Lower leg skin (tissue), 4 donors: ENCODE data around the gene PTRH2. TPM values are rescaled to one million over a fixed set of nuclear protein-coding genes. Genes with fewer than 3 reads are reported as not detected.

Source experiments
- DNase-seq, 2 donors: peaks; one replicate each; pipeline ENCODE4 v3.0.0-alpha.2; 2019; ENCODE audit warnings: low spot score in 2 of 2
- H3K4me3 ChIP-seq: fragments of 200-600 bp; sonication (generic); 2 replicates; pipeline ENCODE4 v1.5.1; 2017; ENCODE audit warnings: mild to moderate bottlenecking, low read depth; ENCODE audit not compliant: poor library complexity, severe bottlenecking
- CTCF ChIP-seq, 3 donors: fragments of 450-650 bp; IDR thresholded peaks; one replicate each; pipeline ENCODE4 v1.5.1; 2016; ENCODE audit warnings: antibody characterized with exemption in 3 of 3, mild to moderate bottlenecking in 3 of 3, moderate library complexity in 2 of 3
- POLR2A ChIP-seq, 2 donors: fragments of 450-650 bp; IDR thresholded peaks; one replicate each; pipeline ENCODE4 v1.6.1; 2016 to 2017; ENCODE audit warnings: antibody characterized with exemption in 2 of 2, mild to moderate bottlenecking in 1 of 2, moderate library complexity in 1 of 2
- WGBS, 2 donors: methylation state at CpG; one replicate each; pipeline ENCODE4 v1.1.5; 2018; 5-methylcytosine and 5-hydroxymethylcytosine counted together
- intact Hi-C: fragments of 100-400 bp; cut with DNase I; formaldehyde crosslinking; loops from one replicate; pipeline ENCODE4 v1.15.0; 2023; ENCODE audit warnings: low total_unique reads
- total RNA-seq, 4 donors: library from RNA; depleted of rRNA; stranded (reverse); fragments of >200 nt; gene quantifications; one replicate each; pipeline ENCODE4 v1.1.0, GENCODE V29; 2016

PTRH2 gene
- total RNA-seq, 4 donors from 2014 or later = 15.4 to 29.2 (median 18.7) TPM

GRCh38 chr17:59743842-59744241 lies 36.6 kb upstream of the PTRH2 start:
- 98% methylated on average over 4 of the region's 4 CpGs for WGBS, 2 donors
- TF ChIP-seq POLR2A (IDR thresholded peaks at IDR 0.05) (no peak), CTCF (IDR thresholded peaks at IDR 0.05) (no peak)
- intact Hi-C loops = no loop called here
- H3K4me3 ChIP-seq = no peak overlapping the region
- DNase-seq = no peak

GRCh38 chr17:59737324-59737723 lies 30.1 kb upstream of the PTRH2 start:
- intact Hi-C loops = no loop called here

GRCh38 chr17:59734226-59734625 lies 27.0 kb upstream of the PTRH2 start:
- no peak overlapping the region for H3K4me3 ChIP-seq
- TF ChIP-seq POLR2A (IDR thresholded peaks at IDR 0.05) (no peak), CTCF (IDR thresholded peaks at IDR 0.05) (no peak)
- intact Hi-C loops = no loop called here
- 96 to 98% methylated on average over 5 of the region's 5 CpGs for WGBS, 2 donors
- no peak for DNase-seq

More at GRCh38 chr17:59737324-59737723, 30.1 kb upstream of the PTRH2 start:
- H3K4me3 ChIP-seq = no peak overlapping the region
- no peak for DNase-seq
- WGBS, 2 donors = 92 to 94% methylated on average over 3 of the region's 3 CpGs
- TF ChIP-seq POLR2A (IDR thresholded peaks at IDR 0.05) (no peak), CTCF (IDR thresholded peaks at IDR 0.05) (no peak)

GRCh38 chr17:59733697-59734096 lies 26.5 kb upstream of the PTRH2 start:
- intact Hi-C loops = no loop called here
- no peak overlapping the region for H3K4me3 ChIP-seq
- 94 to 96% methylated on average over 2 of the region's 2 CpGs for whole genome bisulfite sequencing, 2 donors
- TF ChIP-seq CTCF (IDR thresholded peaks at IDR 0.05) = no peak
- no peak for TF ChIP-seq POLR2A (IDR thresholded peaks at IDR 0.05)
- no peak for DNase-seq

GRCh38 chr17:59730268-59730834 lies 23.1 kb upstream of the PTRH2 start:
- WGBS, 2 donors = 86 to 95% methylated on average over 1 of the region's 1 CpG
- no peak for DNase-seq
- intact Hi-C loops = no loop called here
- TF ChIP-seq CTCF (IDR thresholded peaks at IDR 0.05) = no peak
- TF ChIP-seq POLR2A (IDR thresholded peaks at IDR 0.05) = no peak
- H3K4me3 ChIP-seq = no peak overlapping the region
